GM12878 (cell line): ENCODE measurements around the gene POU2F1. TPM values are rescaled to one million over a fixed set of nuclear protein-coding genes. Genes with fewer than 3 reads are reported as not detected.

Experiments used
- ATAC-seq: fragments of 200-7000 bp; cut with Tn5 transposase; 3 replicates; pipeline ENCODE4 v1.9.1; 2020; ENCODE audit warnings: mild to moderate bottlenecking, moderate library complexity
- BruUV-seq: library from RNA; stranded (reverse); fragments of 400-500 nt; replicated peaks from 2 replicates; lab custom pipeline; 2021; lab: Mats Ljungman, UMichigan
- CTCF ChIA-PET: fragments of 300-600 bp; sonication (Branson Sonifier 250); formaldehyde crosslinking; extraction: SDS; loops from one replicate; lab custom pipeline; 2021; ENCODE audit warnings: inconsistent platforms; lab: Yijun Ruan, JAX
- POLR2A ChIA-PET: fragments of 350-600 bp; formaldehyde crosslinking; extraction: SDS; loops from one replicate; lab custom pipeline; 2021; ENCODE audit warnings: inconsistent platforms; lab: Charles Lee
- RAD21 ChIA-PET: fragments of 300-600 bp; sonication (Branson Sonifier 250); formaldehyde crosslinking; loops from one replicate; lab custom pipeline; 2023; ENCODE audit warnings: antibody characterized with exemption; ENCODE audit not compliant: unreplicated experiment; lab: Charles Lee
- SMC1A ChIA-PET: fragments of 300-600 bp; sonication (Branson Sonifier 250); formaldehyde crosslinking; loops from one replicate; lab custom pipeline; 2023; ENCODE audit not compliant: unreplicated experiment, uncharacterized antibody; lab: Charles Lee
- DNase-seq: peaks from one replicate; pipeline ENCODE4 v3.0.0-alpha.2; 2011; ENCODE audit warnings: low read depth, low spot score
- FAIRE-seq: peaks from 3 replicates; lab custom pipeline; 2011; peaks lifted over from hg19 to GRCh38; lab: Jason Lieb, UNC
- H2AFZ ChIP-seq: 2 replicates; pipeline ENCODE4 v1.6.0; 2011; ENCODE audit warnings: low read depth, low read length, control low read depth; ENCODE audit not compliant: control insufficient read depth
- H3K27ac ChIP-seq: 2 replicates; pipeline ENCODE4 v1.5.1; 2011; ENCODE audit warnings: control low read depth; ENCODE audit not compliant: control insufficient read depth, insufficient read depth
- H3K27me3 ChIP-seq, 2 experiments: replicated peaks in 1 of 2; 2 replicates each; pipeline versions ENCODE4 v1.6.0 to v1.6.1; 2011; ENCODE audit warnings: low read length in 1 of 2; ENCODE audit not compliant: control insufficient read depth in 2 of 2, insufficient read depth in 2 of 2
- H3K36me3 ChIP-seq, 2 experiments: 2 replicates each; pipeline ENCODE4 v1.5.1; 2011; ENCODE audit warnings: low read length in 1 of 2; ENCODE audit not compliant: control insufficient read depth in 2 of 2, insufficient read depth in 2 of 2
- H3K4me1 ChIP-seq: 2 replicates; pipeline ENCODE4 v1.6.1; 2011; ENCODE audit warnings: mild to moderate bottlenecking, low read length, moderate library complexity, mixed read lengths; ENCODE audit not compliant: control insufficient read depth, insufficient read depth
- H3K4me2 ChIP-seq: 2 replicates; pipeline ENCODE4 v1.6.0; 2011; ENCODE audit warnings: control low read depth; ENCODE audit not compliant: control insufficient read depth, insufficient read depth
- H3K4me3 ChIP-seq: fragments of 200-600 bp; sonication (generic); 2 replicates; pipeline ENCODE4 v1.5.1; 2016
- H3K79me2 ChIP-seq: 2 replicates; pipeline ENCODE4 v1.6.0; 2011; ENCODE audit warnings: low read length; ENCODE audit not compliant: control insufficient read depth, insufficient read depth
- H3K9ac ChIP-seq: 2 replicates; pipeline ENCODE4 v1.8.0; 2011; ENCODE audit warnings: low read length, control low read depth, mixed read lengths; ENCODE audit not compliant: control insufficient read depth, insufficient read depth
- H3K9me3 ChIP-seq: replicated peaks from 3 replicates; pipeline ENCODE4 v1.5.1; 2011; ENCODE audit warnings: mild to moderate bottlenecking, low read length; ENCODE audit not compliant: control insufficient read depth, insufficient read depth
- H4K20me1 ChIP-seq: 2 replicates; pipeline ENCODE4 v1.6.0; 2011; ENCODE audit not compliant: control insufficient read depth, insufficient read depth
- ATF2 ChIP-seq: IDR thresholded peaks from 2 replicates; pipeline ENCODE4 v1.6.1; 2012; ENCODE audit warnings: low read length, inconsistent platforms
- E2F8 ChIP-seq: fragments of 450-650 bp; IDR thresholded peaks from 2 replicates; pipeline ENCODE4 v1.6.1; 2018; ENCODE audit warnings: mild to moderate bottlenecking, low read depth, moderate library complexity; ENCODE audit not compliant: partially characterized antibody
- IKZF2 ChIP-seq, 2 experiments: fragments of 450-650 bp; IDR thresholded peaks; 2 replicates each; pipeline ENCODE4 v1.6.1; 2017; ENCODE audit warnings: mild to moderate bottlenecking in 2 of 2, moderate library complexity in 2 of 2
- MXI1 ChIP-seq: fragments of 150-350 bp; IDR thresholded peaks from 2 replicates; pipeline ENCODE4 v1.6.1; 2011; ENCODE audit warnings: low read depth, mild to moderate bottlenecking, inconsistent platforms, low read length, improper control_type of control experiment
- PML ChIP-seq: IDR thresholded peaks from 2 replicates; pipeline ENCODE4 v1.6.1; 2012; ENCODE audit warnings: low read length, inconsistent platforms
- PRDM15 ChIP-seq: fragments of 450-650 bp; formaldehyde crosslinking; IDR thresholded peaks from 2 replicates; pipeline ENCODE4 v1.4.0; 2020; ENCODE audit warnings: mild to moderate bottlenecking, moderate library complexity
- RB1 ChIP-seq: fragments of 450-650 bp; formaldehyde crosslinking; IDR thresholded peaks from 2 replicates; pipeline ENCODE4 v1.6.1; 2017; ENCODE audit warnings: mild to moderate bottlenecking, borderline replicate concordance
- RBBP5 ChIP-seq: fragments of 200-600 bp; sonication (generic); conservative IDR thresholded peaks from 2 replicates; pipeline ENCODE4 v1.6.1; 2016
- RELB ChIP-seq: fragments of 450-650 bp; IDR thresholded peaks from 2 replicates; pipeline ENCODE4 v1.6.1; 2017; ENCODE audit warnings: low read depth, mild to moderate bottlenecking, moderate library complexity
- SIN3A ChIP-seq: IDR thresholded peaks from 2 replicates; pipeline ENCODE4 v1.6.1; 2012; ENCODE audit warnings: low read depth, low read length, improper control_type of control experiment
- SP1 ChIP-seq: IDR thresholded peaks from one replicate; pipeline ENCODE4 v1.6.1; 2011; ENCODE audit warnings: low read depth, low read length
- YY1 ChIP-seq: IDR thresholded peaks from 2 replicates; pipeline ENCODE4 v1.6.1; 2011; ENCODE audit warnings: low read depth, mild to moderate bottlenecking, low read length
- ZNF622 ChIP-seq: fragments of 450-650 bp; IDR thresholded peaks from 2 replicates; pipeline ENCODE4 v1.6.1; 2017; ENCODE audit warnings: mild to moderate bottlenecking, inconsistent platforms
- WGBS: methylation state at CpG from one replicate; pipeline ENCODE4 v1.1.6; 2016; ENCODE audit warnings: low lambda C conversion rate; ENCODE audit not compliant: insufficient replicate concordance, insufficient coverage; ENCODE audit errors: missing lambda C conversion rate; 5-methylcytosine and 5-hydroxymethylcytosine counted together
- in situ Hi-C: fragments of 300-500 bp; cut with MboI; formaldehyde crosslinking; loops from 9 replicates; pipeline ENCODE4 v1.14.3; 2018; ENCODE audit warnings: mixed read lengths
- intact Hi-C: fragments of 100-400 bp; cut with micrococcal nuclease; formaldehyde crosslinking; loops from one replicate; pipeline ENCODE4 v1.14.2; 2022; ENCODE audit not compliant: unreplicated experiment
- polyA plus RNA-seq, 11 experiments: library from polyadenylated mRNA; depleted of rRNA in 4 of 11; unstranded in 6 of 11; stranded (reverse) in 5 of 11; fragments of >200 nt; fragmentation: Nextera tagmentation in 4 of 11; fragmentation: Illumina TruSeq in 1 of 11; extraction: Ambion mirVana in 4 of 11; extraction: Trizol in 1 of 11; gene quantifications; 1 replicate in 1 of 11; 2 replicates in 10 of 11; pipeline versions ENCODE4 v1.2.1 to v1.2.3, GENCODE V29; 2011 to 2016; ENCODE audit warnings: inconsistent platforms in 2 of 11, missing spikeins in 2 of 11, low read depth in 1 of 11
- total RNA-seq, 4 experiments: library from RNA; depleted of rRNA in 3 of 4; stranded (reverse); fragments of >200 nt in 3 of 4; fragmentation: Illumina TruSeq in 1 of 4; extraction: Trizol in 1 of 4; gene quantifications; 2 replicates each; pipeline versions ENCODE4 v1.2.1 to v1.2.3, GENCODE V29; 2013 to 2021

Gene POU2F1
- total and polyA plus RNA-seq, 10 of the 15 experiments (the other 5 are each of a cell fraction or from before 2014, with no cell fraction given), result 2.5 to 21.7 (median 12.5) TPM

- peaks cover 38% of the 10 kb centered on the region for H3K79me2 ChIP-seq
- BruUV-seq, result no TSS peak
- peak overlapping the region; percentile 64 for H2AFZ ChIP-seq
- ChIA-PET RAD21 (interaction anchor here (1.3 to 6.5 kb wide), 8 partner anchors 14 to 110 kb away, joined by 3 to 53 read pairs (median 7); partner anchors contain the start of gene POU2F1), SMC1A (interaction anchor here (0.9 to 5.3 kb wide), 15 partner anchors 9 to 360 kb away, joined by 3 to 63 read pairs (median 6); partner anchors contain the start of gene POU2F1), CTCF (interaction anchor here (0.9 to 6.4 kb wide), 7 partner anchors 8 to 108 kb away, joined by 3 to 56 read pairs (median 5); partner anchors contain the start of gene POU2F1), POLR2A (interaction anchor here (1.0 to 3.2 kb wide), 8 partner anchors 14 to 108 kb away, joined by 3 to 13 read pairs (median 4); partner anchors contain the start of gene POU2F1)
- no peaks in the 10 kb centered on the region for H3K36me3 ChIP-seq
- WGBS, result 23% methylated on average over 4 of the region's 4 CpGs
- peaks cover 10% of the 10 kb centered on the region for H3K9me3 ChIP-seq
- H3K27me3 ChIP-seq, result no peaks in the 10 kb centered on the region
- ATAC-seq (peak; percentile 37), FAIRE-seq (no peak), DNase-seq (peak; percentile 23)
- H3K4me1 ChIP-seq, result peaks cover 30% of the 10 kb centered on the region
- peak overlapping the region; percentile 82 for H3K27ac ChIP-seq
- peak overlapping the region; percentile 91 for H3K4me2 ChIP-seq
- in situ Hi-C loops, result no loop called here
- TF ChIP-seq RB1 (no peak; the same call in 1 of the 2 replicates), YY1 (0 out of 2 replicates have a peak, but pooled peaks have one; percentile 24), SP1 (no peak), SIN3A (0 out of 2 replicates have a peak, but pooled peaks have one; percentile 11), PML (0 out of 2 replicates have a peak, but pooled peaks have one; percentile 42), ATF2 (no peak; the same call in 1 of the 2 replicates), RELB (no peak), ZNF622 (no peak), MXI1 (peak; percentile 61; the same call in 1 of the 2 replicates), E2F8 (no peak), PRDM15 (CRISPR knock-in tag) (no peak), RBBP5 (no peak), IKZF2 (IDR thresholded peaks at IDR 0.05) (0 out of 4 replicates have a peak, but pooled peaks of 1 of the 2 experiments have one; percentile 2)
- intact Hi-C loops, result loop anchor here (2.0 kb wide), 1 partner anchor 108 kb away; the partner anchor contains the start of gene POU2F1
- peak overlapping the region; percentile 52; the same call in 1 of the 2 replicates for H3K4me3 ChIP-seq
- no peaks in the 10 kb centered on the region for H4K20me1 ChIP-seq
- H3K9ac ChIP-seq, result peak overlapping the region; percentile 37
Observed at GRCh38 chr1:167328306-167328815, 107.7 kb downstream of the POU2F1 start.
